Kidney epithelial cell (primary cell): ENCODE data around the gene LRP8. TPM values are rescaled to one million over a fixed set of nuclear protein-coding genes. Genes with fewer than 3 reads are reported as not detected.

Experiments
- DNase-seq: peaks from one replicate; pipeline ENCODE4 v3.0.0-alpha.2; 2010; ENCODE audit warnings: low read depth
- H3K27me3 ChIP-seq: 2 replicates; pipeline ENCODE4 v1.6.0; 2011; ENCODE audit warnings: low read length; ENCODE audit not compliant: control insufficient read depth, insufficient read depth
- H3K36me3 ChIP-seq: 2 replicates; pipeline ENCODE4 v1.5.1; 2011; ENCODE audit warnings: low read length; ENCODE audit not compliant: control insufficient read depth, insufficient read depth
- H3K4me3 ChIP-seq: 2 replicates; pipeline ENCODE4 v1.5.1; 2011; ENCODE audit warnings: low read depth, mild to moderate bottlenecking, control low read depth, low read length
- total RNA-seq: library from RNA; depleted of rRNA; stranded (reverse); fragments of >200 nt; gene quantifications from 2 replicates; pipeline ENCODE4 v1.2.3, GENCODE V29; 2015
- TF ChIP-seq, protein P1 (sequence below): IDR thresholded peaks from 2 replicates; pipeline ENCODE4 v1.5.1; 2011; ENCODE audit warnings: mild to moderate bottlenecking, moderate library complexity, low read length, control low read depth, inconsistent platforms; ENCODE audit not compliant: insufficient read depth, poor library complexity, severe bottlenecking

LRP8 gene
- total RNA-seq, result 7.5 and 9.5 TPM in 2 replicates

DNA sequence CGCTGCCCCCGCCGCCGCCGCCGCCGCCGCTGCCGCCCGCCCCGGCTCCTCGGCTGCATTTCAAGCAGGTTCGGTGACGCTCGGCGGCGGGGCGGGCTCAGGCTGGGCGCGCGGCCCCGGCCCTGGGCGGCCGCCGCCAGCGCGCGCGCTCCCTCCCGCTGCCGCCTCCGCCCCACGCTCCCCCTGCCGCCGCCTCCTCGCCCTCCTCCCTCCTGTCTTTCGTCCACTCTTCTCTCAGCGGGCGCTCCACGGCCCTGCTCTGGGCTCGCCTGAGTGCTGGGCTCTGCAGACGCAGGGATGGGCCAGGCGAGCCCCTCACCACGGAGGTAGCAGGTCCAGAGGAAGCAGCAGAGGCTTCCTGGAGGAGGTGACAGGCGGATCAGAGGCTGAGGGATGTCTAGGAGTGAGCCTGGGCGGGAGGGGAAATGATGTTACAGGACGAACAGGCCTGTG is at the start of gene LRP8:
TSS of gene LRP8 (minus strand) at position 62 of the 453 bp plus-strand sequence. CDS start 158 bp downstream, outside the sequence.
- H3K27me3 ChIP-seq, result no peaks in the 10 kb centered on the region
- TF ChIP-seq, protein P1, sequence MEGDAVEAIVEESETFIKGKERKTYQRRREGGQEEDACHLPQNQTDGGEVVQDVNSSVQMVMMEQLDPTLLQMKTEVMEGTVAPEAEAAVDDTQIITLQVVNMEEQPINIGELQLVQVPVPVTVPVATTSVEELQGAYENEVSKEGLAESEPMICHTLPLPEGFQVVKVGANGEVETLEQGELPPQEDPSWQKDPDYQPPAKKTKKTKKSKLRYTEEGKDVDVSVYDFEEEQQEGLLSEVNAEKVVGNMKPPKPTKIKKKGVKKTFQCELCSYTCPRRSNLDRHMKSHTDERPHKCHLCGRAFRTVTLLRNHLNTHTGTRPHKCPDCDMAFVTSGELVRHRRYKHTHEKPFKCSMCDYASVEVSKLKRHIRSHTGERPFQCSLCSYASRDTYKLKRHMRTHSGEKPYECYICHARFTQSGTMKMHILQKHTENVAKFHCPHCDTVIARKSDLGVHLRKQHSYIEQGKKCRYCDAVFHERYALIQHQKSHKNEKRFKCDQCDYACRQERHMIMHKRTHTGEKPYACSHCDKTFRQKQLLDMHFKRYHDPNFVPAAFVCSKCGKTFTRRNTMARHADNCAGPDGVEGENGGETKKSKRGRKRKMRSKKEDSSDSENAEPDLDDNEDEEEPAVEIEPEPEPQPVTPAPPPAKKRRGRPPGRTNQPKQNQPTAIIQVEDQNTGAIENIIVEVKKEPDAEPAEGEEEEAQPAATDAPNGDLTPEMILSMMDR, result no peak

DNA sequence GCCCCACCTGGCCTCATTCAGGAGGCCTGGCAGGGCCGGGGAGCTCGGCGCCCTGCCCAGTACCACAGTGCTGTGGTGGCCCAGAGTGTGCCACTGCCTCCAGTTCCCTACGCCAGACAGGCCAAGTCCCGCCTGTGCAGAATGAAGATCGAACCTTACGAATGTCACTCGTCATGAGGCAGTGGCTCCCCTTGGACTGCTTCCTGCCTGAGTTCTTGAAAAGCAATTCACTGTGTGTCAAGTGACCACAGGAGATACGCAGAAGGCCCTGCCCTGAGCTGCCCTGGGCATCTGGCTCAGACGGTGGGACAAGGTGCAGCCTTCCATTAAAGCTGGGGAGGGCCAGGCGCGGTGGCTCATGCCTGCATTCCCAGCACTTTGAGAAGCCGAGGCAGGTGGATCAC is 49.6 kb upstream of the LRP8 start:
- no peak overlapping the region for H3K4me3 ChIP-seq
- H3K36me3 ChIP-seq, result no peaks in the 10 kb centered on the region
- H3K27me3 ChIP-seq, result no peaks in the 10 kb centered on the region
- no peak for DNase-seq
- TF ChIP-seq, protein P1, result no peak

More for the DNA sequence above, at the start of gene LRP8:
- Histone ChIP-seq H3K36me3 (peaks cover 1% of the 10 kb centered on the region), H3K4me3 (peak within 1 kb of the TSS; percentile 59)
- no peak for DNase-seq

DNA sequence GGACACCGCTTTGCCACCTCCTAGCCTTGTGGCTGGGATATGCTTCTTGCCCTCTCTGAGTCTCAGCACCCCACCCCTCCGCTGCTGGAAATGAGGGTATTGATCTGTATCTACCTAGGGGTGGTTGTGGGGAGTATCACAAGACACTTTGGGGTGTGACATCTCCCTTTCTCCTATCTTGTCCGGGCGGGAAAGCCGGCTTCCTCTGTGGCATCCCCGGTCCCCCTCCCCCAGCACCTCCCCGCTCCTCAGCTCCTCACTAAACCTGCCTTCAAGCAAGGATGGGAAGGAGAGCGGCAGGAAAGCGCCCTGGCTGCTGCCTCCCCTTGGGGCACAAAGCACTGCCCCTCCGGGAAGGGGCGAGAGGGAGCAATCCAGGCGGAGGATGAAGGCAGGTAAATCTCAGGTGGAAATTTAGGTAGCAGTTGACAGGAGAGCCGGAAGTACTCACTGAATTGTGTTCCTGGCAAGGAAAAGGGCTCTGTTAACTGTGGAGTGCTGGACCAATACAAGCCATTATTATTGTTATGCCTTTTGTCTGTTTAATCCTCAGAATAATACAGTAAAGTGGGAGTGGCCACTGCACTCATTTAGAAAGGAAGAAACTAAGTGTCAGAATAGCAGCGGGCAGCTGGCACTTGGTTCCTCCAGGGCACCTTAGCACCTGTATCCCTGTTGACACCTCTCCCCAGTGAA is 49.0 kb upstream of the LRP8 start:
- TF ChIP-seq, protein P1, result no peak
- H3K4me3 ChIP-seq, result no peak overlapping the region
- H3K36me3 ChIP-seq, result no peaks in the 10 kb centered on the region
- peaks cover 1% of the 10 kb centered on the region for H3K27me3 ChIP-seq
- no peak for DNase-seq

DNA sequence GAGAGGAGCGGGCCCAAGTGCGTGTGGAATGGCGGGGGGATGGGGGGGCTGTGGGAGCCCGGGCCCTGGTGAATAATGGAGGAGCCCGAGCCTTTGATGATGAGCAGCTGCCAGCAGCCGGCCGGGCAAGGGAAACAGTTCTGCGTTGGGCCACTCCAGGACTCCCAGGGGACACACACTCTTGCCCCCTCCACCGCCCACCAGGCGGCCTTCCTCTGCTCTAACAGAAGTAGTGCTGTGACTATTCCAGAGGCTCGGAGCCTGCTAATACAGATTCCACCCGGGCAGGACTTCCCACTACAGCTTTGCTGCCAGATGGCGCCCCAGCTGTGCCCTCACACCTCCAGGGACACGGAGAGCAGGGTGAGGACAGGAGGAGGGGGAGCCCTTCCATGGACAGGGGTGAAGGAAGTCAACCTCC is 48.2 kb upstream of the LRP8 start:
- TF ChIP-seq, protein P1, result no peak

DNA sequence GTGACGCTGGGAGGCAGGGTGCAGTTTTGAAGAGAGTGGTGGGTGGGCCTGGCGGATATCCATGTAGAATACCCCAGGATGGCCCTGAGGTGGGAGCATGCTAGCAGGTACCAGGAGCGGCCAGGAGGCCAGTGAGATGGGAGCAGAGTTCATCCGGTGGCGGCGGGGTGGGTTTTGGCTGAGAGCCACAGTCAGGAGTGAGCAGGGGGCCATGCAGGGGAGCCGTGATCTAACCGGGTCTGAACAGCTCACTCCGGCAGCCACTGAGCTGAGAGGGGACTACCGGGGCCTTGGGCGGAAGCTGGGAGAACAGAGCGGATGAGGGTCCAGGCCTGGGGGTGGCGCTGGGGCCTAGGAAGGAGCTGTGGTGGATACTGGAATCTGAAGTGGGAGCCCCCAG is 47.6 kb upstream of the LRP8 start:
- H3K27me3 ChIP-seq, result peaks cover 10% of the 10 kb centered on the region
- DNase-seq, result no peak
- TF ChIP-seq, protein P1, result no peak
- H3K4me3 ChIP-seq, result no peak overlapping the region
- no peaks in the 10 kb centered on the region for H3K36me3 ChIP-seq

More for the DNA sequence above, 48.2 kb upstream of the LRP8 start:
- H3K27me3 ChIP-seq, result peaks cover 9% of the 10 kb centered on the region
- H3K36me3 ChIP-seq, result no peaks in the 10 kb centered on the region
- DNase-seq, result no peak
- no peak overlapping the region for H3K4me3 ChIP-seq

DNA sequence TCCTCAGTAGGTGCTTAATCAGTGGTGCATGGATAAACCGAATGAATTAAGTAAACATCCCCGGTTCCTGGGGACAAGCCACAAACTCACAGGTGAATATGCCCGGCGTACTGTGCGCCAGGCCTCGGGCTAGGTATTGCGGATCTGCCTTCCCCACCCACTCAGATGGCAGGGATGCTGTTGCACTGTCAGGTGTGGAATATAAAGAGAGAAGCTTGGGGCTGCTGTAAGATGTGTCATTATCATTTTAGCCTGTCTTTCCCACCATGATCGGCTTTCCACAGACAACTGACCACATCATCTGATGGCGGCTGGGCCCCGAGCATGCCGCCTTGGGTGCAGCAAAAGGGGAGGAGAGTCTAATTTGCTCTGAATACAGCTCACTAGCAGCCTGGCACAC is 45.4 kb upstream of the LRP8 start:
- TF ChIP-seq, protein P1, result no peak
- H3K4me3 ChIP-seq, result no peak overlapping the region
- peaks cover 10% of the 10 kb centered on the region for H3K27me3 ChIP-seq
- DNase-seq, result no peak
- H3K36me3 ChIP-seq, result no peaks in the 10 kb centered on the region
